HG03064 (cell line): ENCODE measurements around the gene NEUROD1.

Experiments used
- ATAC-seq: cut with Tn5 transposase; IDR thresholded peaks from one replicate; pipeline ENCODE4 v1.9.1; 2021; ENCODE audit warnings: low read depth; ENCODE audit not compliant: unreplicated experiment

The NEUROD1 gene

DNA sequence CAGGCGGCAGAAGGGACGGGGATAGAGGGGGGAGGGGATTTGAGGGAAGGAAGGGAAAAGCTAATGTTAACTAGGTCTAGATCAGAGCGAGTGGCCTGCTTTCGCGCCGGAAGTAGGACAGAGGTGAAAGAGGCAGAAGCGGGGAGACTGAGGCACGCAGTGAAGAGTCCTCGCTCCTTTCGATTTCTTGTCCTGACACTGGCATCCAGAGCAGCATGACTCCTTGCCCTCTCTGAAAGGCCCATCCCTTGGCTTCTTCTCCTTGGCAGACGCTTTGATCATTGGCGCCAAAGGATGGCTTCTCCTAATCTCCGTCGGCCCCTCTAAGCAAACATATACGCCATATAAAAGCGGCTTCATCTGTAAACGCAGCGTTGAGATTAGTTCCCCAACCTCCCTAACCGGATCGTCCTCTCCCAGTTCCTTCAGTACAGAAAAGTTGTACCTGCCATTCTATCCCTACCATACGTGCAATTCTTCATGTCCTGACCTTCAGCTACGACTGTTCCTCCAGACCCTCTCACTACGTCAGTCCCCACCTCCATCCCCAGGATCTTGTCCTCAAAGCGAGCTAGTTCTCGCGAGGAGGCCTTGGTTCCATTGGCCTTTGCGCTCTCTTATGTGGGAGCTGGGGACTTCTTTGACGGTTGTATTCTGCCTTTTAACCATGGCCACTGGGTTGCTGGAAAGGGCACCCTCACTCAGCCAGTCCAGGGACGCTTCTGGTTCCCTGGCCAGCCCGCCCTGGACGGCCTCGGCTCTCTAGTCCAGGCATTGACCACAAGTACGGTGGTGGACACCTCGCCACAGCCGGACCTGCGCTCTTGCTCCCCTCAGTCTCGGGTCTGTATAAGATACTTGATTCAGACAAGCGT, 857 bp upstream of the NEUROD1 start:
- no peak for ATAC-seq

DNA sequence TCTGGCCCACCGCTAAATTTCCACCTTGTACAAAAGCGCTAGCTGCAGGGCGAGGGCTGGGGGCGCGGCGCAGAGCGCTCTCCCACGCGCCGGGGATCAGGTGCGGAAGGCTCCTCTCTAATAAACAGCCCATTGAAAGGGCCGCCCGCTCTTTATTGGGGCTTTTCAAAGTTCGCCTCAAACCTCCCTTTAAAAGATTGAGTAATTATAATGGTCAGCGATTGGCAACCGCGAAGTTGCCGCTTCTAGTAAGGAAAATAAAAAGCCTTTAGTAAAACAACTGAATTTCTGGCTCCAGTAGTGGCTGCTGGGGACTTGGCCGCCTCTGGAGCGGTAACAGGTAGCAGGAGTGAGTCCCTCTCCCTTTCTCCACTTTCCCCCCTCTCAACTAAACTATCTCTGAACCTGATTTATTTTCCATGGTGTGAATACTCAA, 755 bp downstream of the NEUROD1 start:
- no peak for ATAC-seq

DNA sequence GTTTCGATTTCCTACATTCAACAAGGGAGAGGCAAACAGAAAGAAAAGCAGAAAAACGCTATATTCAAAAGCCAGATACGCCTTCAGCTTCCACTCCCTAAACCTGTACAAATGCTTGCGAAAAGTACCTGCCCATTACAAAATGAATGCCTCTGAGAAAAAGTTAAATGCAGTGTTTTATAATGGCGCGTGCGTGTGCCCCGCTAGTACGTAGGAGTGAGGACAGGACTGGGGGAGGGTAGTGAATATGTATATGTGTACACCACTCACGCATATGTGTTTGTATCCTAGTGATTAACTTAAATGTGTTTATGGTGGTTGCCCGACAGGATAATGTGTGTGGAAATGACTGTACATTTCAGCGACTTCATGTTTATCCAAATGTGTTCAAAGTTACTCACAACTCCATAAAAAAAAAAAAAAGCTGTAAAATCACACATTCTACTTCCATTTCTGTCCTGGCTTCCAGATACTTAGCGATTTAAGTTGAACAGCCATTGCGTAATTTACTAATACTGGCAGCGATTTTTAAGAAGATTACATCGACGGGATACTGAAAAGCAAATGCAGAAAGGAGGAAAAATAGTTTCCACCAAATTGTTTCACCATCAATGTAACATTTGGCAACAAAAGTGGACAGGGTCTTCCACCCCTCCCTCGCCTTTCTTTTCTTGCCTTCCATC, 1.3 kb downstream of the NEUROD1 start:
- no peak for ATAC-seq

DNA sequence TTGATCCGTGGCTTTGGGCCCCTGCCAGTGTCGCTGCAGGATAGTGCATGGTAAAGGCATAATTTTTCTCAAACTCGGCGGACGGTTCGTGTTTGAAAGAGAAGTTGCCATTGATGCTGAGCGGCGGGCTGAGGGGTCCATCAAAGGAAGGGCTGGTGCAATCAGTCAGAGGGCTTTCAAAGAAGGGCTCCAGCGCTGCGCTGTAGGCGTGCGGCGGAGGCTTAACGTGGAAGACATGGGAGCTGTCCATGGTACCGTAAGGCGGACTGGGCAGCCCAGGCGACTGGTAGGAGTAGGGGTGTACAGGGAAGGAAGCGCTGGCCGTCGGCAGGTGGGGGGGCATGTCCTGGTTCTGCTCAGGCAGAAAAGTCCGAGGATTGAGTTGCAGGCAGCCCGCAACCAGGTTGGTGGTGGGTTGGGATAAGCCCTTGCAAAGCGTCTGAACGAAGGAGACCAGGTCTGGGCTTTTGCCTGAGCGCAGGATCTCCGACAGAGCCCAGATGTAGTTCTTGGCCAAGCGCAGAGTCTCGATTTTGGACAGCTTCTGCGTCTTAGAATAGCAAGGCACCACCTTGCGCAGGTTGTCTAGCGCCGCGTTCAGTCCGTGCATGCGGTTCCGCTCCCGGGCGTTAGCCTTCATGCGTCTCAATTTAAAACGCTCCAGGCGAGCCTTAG, 2.3 kb downstream of the NEUROD1 start:
- ATAC-seq, result no peak

DNA sequence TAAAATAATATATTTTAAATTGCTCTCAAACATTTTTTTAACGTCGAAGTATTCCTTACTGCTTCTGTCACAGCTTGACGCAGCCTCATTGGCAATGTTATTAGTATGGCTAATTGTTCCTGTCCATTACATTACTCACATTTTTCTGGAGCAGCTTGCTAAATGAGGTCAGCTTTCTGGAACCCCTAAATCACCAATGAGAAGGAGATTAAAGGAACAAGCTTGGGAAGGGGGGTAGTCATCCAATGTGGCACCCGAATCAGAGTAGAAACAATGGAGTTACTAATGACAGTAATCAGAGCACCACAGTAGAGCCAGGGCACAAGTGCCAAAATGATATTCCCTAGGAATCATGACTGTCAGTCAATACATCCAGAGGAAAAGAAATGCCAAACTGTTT, 5.1 kb downstream of the NEUROD1 start:
- no peak for ATAC-seq

DNA sequence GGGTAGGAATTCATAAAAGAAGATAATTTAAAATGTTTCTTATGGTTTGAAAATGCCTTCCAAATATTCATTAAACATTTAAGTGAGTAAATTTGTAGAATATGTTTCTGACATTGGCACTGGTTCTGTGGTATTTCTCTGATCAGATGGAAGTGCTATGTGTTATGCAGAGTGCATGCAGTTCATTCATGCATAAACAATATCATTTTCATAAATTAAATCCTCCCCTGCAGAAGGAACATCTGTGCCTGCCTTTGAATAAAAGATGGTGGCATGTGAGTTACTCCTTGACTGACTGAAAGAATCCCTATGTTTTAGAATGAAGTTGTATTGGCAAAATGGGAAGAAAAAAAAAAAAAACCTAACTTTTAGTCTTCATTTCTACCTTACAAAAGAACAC, 5.9 kb downstream of the NEUROD1 start:
- no peak for ATAC-seq

DNA sequence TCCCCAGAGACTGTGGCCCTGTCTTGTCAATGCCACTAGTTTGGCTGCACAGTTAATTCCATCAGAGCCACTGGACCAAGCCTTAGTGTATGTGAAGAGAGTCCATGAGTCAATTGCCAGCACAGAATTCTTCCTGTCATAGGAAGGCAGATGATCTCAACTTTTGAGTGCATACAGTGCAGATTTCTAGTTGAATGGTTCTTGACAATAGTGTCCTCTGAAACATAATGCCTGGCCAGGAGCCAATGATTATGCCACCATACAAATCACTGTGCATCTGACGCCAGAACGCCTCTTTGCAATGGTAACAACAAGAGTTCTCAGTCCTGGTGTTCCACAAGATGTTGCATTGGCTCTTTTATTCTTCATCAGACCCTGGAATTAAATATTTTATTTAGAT, 7.1 kb downstream of the NEUROD1 start:
- ATAC-seq, result no peak

DNA sequence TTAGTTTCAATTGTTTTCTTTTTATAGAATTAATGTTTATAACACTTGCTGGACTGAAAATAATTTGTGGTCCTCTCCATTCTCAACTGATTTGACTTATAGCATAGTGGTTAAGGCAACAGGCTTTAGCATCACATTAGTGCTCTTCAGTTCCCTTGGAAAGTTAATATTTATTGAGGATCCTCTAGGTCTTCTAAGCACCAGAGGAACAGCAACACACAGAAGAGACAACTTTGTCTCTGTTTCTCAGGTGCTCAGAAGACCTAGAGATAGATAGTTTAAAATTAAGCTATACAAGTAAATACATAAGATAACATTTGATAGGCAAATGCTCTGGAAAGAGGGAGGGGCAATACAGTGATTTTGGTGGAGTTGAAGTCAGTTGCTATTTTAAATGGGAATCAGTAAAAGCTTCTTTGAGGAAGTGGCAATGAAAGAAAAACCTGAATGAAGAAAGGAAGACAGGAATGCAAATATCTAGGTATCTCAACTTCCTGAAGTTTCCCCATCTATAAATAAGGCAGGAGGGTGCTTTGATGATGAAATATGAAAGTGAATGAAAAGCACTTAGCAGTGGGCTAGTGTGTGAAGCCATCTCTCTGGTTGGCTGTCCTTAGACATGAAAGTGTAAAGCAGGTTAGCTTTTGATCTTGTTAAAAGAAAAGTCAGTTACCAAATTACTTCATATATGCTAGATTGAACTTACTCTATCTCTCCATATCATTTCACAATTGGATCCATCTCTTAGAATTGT, 7.9 kb downstream of the NEUROD1 start:
- peak; percentile 94 for ATAC-seq

DNA sequence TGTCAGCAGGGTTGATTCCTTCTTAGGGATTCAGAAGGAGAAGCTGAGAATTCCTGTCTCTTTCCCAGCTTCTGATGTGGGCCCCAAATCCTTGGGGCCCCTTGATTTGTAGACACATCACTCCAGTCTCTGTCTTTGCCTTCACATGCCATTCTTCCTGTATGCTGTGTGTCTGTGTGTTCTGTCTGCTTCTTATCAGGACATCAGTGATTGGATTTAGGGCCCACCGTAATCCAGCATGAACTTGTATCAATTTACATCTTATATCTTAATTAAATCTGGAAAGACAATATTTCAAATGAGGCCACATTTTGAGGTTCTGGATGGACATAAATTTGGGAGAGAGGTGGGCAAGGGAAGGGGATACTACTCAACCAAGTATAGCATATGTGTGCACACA, 9.7 kb downstream of the NEUROD1 start:
- ATAC-seq, result no peak

DNA sequence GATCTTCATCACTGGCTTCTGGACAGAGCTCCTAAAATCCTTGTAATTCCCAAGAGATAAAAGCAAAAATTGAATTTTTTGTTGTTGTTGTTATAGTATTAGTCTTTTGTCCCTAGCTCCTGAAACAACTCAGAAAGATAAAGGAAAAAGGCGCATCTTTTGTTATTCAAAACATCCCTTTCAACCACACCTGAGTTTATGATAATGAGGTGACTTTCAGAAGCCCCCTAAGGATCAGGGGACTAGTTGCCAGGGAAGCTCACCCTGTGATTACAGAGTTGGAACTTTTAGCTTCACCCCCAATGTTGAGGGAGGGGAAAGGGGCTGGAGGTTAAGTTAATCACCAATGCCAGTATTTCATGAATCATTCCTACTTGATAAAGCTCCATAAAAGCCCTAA, 13.1 kb downstream of the NEUROD1 start:
- ATAC-seq, result no peak

DNA sequence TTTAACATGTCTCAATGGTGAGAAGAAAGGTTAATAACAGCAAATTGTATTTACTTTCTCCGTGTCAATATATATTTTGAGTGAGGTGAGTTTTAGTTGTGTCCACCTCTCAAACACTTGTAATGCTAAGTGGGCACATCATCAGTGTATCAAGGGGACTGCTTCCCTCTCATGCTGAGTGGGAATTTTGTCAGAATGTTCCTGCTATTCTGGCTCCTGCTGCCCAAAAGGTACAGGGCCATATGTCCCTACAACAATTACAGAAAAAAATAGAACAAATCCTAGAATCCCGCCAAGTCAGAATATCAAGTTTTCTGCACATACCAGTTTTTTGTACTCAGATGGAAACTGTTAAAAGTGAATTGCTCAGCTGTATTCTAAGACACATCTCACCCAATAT, 18.0 kb downstream of the NEUROD1 start:
- ATAC-seq, result no peak

DNA sequence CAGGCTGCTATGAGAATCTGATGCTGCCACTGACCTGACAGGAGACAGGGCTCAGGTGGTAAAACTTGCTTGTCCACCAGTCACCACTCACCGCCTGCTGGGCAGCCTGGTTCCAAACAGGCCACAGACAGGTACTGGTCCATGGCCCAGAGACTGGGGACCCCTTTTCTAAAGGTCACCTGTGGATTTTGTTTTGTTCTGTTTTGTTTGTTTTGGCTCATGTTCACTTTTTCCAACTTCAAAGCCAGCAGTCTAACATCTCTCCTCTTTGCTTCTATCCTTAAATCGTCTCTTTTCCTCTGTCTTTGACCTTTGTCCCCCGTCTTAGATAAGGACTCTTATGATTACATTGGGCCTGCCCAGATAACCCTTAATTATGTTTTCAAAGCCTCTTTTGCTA, 20.1 kb downstream of the NEUROD1 start:
- no peak for ATAC-seq

DNA sequence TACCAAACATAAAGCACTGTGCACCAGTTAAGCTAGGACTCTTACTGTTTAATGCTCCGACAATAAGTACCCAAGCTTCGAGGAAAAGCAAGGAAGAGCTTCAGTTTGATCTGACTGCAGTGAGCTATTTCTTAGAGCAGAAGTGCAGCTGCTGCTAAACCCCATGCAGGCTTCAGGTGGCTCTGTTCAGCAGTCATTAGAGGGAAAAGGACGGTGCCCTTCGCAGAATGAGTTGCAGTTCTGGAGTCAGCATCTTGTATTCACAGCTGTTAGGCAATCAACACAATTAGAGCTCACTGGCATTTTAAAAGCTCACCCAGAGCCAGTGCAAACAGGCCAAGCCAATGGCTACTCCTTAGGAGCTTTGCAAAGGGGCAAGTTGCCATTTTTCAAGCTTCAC, 21.9 kb downstream of the NEUROD1 start:
- no peak for ATAC-seq

DNA sequence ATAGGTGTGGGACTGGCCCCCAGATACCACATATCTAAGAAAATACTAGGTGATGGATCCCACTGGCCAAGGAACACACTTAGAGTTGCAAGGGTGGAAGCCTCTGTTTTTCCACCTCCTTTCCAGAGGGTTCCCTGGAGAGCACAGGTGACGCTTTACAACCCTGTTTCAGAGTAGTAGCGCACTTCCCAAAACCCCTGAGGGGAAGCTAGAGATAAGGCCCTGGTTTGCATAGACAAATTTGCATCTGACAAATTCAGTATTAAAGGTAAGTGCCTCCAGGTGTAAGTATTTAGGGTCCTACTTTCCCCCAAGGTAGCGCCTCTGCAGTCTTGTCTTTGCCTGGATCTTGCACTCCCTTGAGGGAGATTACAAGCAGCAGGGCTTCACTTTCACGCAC, 22.9 kb downstream of the NEUROD1 start:
- no peak for ATAC-seq

DNA sequence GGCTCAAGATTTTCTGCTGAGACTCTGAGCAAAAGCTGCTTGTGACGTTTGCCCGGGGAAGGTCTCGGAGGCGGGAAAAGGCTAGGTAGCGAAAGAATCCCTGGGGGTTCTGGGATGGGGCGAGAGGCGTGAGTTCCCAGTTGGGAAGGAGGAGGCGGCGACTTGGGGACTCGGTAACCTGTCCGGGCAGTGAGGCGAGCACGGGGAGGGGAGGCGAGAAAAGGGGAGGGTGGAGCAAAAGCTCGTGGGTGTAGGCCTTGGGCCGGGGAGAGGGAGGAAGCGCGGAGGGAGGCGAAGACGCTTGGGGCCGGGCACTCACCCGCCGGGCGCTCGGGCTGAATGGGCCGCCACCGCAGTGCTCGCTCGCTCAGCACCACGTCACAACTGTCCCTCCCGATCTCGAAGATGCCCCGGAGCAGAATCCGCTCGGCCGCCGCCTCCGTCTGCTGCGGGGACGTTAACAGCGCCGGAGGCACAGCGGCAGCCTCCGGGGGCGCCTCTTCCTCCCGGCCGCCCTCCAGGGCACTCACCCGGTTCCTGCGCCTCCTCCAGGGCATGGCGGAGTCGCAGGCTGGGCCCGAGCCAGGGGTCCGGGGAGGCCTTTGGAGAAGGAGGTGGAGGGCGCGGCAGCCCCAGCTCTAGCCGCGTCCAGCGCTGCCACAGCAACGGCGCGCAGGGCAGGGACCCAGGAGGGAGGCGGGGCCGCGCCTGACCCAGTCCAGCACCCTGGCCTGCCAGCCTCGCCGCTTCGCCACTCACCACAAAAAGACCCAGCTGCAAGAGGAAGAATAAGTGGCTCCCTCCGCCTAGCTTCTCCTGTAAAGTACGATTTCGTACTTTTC, 23.6 kb downstream of the NEUROD1 start, which contains the start of gene CERKL:
TSS of gene CERKL (minus strand) at position 656 of the 842 bp plus-strand sequence. CDS start at position 557, 99 bp downstream.
- ATAC-seq, result peak; percentile 78

DNA sequence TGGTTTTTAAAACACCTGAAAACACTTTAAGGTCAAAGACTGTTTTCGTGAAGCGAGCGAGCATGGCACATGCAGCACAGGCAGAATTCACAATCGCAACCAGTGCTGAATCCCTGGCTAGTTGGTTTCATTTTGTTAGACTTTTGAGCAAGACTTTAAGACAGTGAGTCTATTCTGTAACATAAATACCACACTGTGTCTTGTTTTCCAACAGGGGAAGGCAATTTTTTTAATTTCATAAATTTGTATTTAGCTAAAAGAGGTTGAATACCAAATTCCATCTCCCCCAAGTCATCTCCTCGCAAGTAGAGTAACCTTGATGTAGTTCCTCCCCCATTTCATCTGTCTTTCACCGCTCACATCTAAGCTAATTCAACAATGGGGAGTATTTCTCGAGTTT, 24.8 kb downstream of the NEUROD1 start:
- ATAC-seq, result no peak

DNA sequence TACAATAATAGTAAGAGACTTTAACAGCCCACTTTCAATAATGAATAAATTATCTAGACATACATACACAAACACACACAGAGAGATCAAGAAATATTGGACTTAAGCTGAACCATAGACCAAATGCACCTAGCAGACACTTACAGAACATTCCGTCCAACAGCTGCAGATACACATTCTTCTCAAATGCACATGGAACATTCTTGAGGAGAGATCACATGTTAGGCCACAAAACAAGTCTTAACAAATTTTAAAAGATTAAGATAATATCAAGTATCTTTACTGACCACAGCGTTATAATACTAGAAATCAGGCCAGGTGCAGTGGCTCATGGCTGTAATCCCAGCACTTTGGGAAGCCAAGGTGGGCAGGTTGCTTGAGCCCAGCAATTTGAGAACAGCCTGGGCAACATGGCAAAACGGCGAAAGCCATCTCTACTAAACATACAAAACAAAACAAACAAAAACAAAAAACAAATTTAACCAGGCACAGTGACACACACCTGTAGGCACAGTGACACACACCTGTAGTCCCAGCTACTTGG, 30.8 kb downstream of the NEUROD1 start:
- no peak for ATAC-seq

DNA sequence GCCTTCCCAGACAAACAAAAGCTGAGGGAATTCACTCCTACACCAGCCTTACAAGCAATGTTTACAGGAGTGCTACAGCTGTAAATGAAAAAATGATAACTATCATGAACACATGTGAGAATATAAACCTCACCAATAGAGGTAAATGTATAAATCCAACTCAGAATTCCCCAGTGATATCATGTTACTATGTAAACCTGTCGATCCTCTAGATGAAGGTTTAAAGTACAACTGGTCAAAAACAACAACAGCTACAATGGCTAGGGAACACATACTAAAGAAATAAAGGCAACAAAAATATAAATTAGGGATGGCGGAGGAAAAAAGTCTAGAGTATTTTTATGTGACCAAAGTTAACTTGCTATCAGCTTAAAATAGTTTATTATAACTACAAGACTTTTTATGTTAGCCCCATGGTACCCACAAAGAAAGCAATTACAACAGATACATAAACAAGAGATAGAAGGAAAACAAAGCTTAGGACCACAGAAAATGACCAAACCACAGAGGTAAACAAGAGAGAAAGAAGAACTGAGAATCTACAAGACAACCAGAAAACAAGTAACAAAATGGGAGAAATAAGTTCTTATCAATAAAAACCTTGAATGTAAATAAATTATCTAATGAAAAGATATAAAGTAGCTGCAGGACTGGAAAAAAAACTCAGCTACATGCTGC, 31.7 kb downstream of the NEUROD1 start:
- no peak for ATAC-seq

DNA sequence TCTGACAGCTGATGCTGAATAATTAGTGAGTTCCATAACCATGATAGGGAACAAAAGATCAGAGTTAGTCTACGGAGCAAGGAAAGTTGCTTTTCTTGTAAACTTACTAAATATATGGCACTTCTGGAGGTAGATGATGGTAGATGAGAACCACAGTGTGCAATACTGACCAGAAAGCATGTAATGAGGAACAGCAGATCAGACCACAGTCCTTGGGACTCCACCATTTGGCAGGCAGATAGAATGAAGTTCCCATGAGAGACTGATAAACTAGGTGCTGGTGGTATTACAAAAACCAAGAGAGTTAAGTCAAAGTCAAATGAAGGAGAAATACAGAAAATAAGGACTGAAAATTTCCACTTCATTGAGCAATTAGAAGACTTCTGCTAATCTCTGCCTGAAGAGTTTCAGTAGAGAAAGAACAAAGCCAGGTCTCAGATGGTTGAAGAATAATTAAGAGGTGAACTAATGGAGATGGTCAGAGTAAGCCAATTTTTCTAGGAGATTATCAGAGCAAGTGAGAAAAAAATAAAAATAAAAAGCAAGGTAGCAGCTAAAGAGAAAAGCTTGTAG, 33.8 kb downstream of the NEUROD1 start:
- no peak for ATAC-seq
